GM12801 (cell line): ENCODE data around the gene NIM1K.

ENCODE experiments used
- TF ChIP-seq, protein P1 (sequence below): IDR thresholded peaks from one replicate; pipeline ENCODE4 v1.5.1; 2011; ENCODE audit warnings: control low read depth; ENCODE audit not compliant: insufficient read length; ENCODE audit errors: extremely low read depth

NIM1K gene

DNA sequence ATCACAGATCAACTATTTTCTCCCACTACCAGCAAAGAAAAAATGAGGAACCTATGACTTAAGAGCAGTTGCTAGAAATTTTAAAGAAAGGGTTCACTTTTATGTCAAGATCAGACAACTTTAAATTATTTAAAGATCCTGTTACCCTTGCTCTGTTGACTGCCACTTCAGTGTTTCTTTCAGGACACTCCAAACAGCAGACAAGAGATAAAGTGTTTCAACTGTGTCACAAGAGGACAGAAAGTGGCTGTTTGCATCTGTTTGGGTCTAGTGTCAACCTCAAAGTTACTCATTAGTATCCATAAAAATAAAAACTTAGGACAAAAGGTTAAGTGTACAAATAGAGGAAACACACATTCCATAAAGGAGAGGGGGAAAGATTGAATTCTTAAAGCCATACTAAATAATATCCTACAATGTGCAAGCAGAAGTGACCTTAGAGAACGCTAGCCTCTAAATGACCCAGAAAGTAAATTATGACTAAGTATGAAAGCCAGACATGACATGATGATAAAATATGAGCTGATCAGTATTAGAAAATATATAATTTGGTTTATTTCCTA is 96.3 kb downstream of the NIM1K start:
- TF ChIP-seq, protein P1, sequence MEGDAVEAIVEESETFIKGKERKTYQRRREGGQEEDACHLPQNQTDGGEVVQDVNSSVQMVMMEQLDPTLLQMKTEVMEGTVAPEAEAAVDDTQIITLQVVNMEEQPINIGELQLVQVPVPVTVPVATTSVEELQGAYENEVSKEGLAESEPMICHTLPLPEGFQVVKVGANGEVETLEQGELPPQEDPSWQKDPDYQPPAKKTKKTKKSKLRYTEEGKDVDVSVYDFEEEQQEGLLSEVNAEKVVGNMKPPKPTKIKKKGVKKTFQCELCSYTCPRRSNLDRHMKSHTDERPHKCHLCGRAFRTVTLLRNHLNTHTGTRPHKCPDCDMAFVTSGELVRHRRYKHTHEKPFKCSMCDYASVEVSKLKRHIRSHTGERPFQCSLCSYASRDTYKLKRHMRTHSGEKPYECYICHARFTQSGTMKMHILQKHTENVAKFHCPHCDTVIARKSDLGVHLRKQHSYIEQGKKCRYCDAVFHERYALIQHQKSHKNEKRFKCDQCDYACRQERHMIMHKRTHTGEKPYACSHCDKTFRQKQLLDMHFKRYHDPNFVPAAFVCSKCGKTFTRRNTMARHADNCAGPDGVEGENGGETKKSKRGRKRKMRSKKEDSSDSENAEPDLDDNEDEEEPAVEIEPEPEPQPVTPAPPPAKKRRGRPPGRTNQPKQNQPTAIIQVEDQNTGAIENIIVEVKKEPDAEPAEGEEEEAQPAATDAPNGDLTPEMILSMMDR = no peak

DNA sequence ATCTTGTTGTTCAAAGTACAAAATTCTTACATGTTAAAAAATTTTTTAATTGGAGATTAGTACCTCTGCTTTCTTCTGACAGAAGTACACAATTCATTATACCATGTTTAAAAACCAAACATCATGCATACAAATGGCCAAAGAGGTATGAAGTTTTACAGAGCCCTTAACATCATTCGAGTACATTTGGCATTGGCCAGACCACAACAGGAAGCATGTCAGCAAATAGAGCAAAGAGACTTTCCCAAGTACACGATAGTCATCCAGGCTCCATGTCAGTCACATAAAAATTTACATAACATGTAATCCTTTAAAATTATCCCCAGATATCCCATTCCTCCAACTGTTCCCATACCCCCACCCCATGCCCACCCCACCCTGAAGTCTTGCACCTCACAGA is 98.7 kb downstream of the NIM1K start:
- TF ChIP-seq, protein P1 = no peak

DNA sequence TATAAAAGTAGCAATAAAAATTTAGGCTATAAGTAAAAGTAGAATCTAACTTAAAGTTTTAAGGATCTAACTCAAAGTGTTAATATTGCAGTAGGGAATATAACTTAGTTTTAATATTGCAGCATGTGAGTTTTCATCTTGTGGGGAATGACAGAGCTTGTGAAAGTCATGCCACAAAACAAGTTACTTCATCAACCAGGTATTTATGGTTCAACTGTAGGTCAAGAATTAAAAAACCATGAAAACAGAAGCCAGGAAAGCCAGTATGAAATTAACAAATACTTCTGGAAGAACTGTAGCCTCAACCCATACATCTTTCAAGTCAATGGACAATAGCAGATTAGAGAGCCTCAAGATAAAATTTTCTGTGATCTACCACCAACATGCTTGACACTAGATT is 102.2 kb downstream of the NIM1K start:
- TF ChIP-seq, protein P1 = no peak

DNA sequence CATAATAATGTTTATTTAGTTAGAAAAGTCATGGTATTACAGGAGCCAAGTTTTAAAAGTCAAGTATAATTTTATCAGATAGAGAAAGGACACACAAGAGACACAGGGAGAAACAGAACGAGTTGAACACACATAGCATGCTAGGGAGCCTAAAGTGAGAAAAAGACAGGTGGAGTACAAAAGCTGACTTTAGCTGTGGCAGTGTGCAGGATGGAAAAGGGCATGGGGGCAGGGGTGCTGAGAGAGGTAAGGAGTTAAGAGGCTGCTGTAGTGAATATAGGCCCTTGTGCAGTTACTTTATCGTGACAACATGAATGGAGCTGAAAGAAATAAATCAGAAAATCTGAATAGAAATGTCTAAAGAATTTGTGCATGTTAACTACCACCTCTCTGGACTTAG is 103.2 kb downstream of the NIM1K start:
- TF ChIP-seq, protein P1 = no peak

DNA sequence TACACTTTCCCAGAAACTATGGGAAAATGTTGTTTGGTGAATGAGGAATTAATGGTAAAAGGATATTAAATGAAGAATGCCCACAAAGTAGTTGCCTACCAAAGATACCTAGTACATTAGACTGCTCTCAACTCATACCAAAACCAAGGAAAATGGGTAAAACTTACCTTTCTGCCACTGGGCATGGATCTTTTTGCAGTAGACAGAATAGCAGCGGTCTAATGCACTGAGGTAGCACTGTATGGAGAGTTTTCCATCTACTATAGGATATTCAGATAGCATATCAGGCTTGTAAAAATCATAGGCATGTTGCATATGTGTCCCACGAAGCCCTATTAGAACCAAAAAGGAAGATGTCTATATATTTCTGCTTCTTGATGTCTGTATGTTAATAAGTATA is 104.8 kb downstream of the NIM1K start:
- TF ChIP-seq, protein P1 = no peak

DNA sequence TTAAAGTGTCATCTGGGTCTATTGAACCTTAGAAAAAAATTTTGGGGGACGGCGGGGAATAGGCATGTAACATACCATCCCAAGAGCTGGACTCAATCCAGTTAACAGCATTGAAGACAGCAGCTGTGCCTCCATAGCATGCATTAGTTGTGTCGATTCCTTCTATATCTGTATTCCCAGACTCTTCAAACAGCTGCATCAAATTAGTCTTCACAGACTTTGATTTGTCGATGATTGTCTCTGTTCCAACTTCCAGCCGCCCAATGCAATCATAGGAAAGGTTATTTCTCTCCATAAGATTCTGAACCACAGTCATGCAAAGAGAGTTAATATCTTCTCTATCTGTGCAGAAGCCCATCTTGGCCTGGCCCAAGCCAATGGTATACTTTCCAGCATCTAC is 106.4 kb downstream of the NIM1K start:
- TF ChIP-seq, protein P1 = no peak

DNA sequence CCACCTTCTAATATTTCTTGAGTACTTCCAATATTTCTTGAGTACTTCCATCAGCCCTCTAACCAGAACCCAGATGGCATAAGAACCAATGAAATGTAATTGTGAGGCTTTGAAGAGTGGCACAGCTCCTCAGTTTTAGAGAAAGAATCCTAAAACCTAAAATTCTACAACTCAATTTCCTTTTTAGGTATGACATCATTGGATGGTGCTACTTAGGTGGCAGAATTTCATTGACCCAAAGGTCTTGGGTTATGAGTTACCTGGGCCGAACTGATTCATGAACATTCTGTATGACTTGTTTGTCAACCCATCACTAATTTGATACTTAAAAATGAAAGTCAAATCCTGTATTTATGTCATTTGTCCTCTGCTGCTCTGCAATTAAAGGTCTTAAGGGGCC is 108.1 kb downstream of the NIM1K start:
- TF ChIP-seq, protein P1 = no peak
